IMR-90 (cell line): ENCODE data around the gene FKRP. TPM values are rescaled to one million over a fixed set of nuclear protein-coding genes. Genes with fewer than 3 reads are reported as not detected.

Source experiments
- ATAC-seq: fragments of 200-7000 bp; cut with Tn5 transposase; 2 replicates; pipeline ENCODE4 v1.9.1; 2020; ENCODE audit warnings: low read depth, mild to moderate bottlenecking, moderate library complexity
- BruUV-seq: library from RNA; stranded (reverse); fragments of 400-500 nt; replicated peaks from 2 replicates; lab custom pipeline; 2021; lab: Mats Ljungman, UMichigan
- CTCF ChIA-PET: fragments of 300-600 bp; formaldehyde crosslinking; extraction: SDS; loops from one replicate; lab custom pipeline; 2021; ENCODE audit warnings: antibody characterized with exemption; lab: Yijun Ruan, JAX
- POLR2A ChIA-PET: fragments of 300-600 bp; sonication (Branson Sonifier 250); formaldehyde crosslinking; loops from one replicate; lab custom pipeline; 2022; ENCODE audit warnings: antibody characterized with exemption; ENCODE audit not compliant: unreplicated experiment; lab: Charles Lee
- DNase-seq: peaks from one replicate; pipeline ENCODE4 v3.0.0; 2013
- H2AFZ ChIP-seq: replicated peaks from 2 replicates; pipeline ENCODE3; 2013; ENCODE audit warnings: low read length, mild to moderate bottlenecking; ENCODE audit not compliant: poor library complexity
- H2AK5ac ChIP-seq: 2 replicates; pipeline ENCODE4 v1.6.1; 2013; ENCODE audit warnings: low read depth, low read length, inconsistent platforms
- H2AK9ac ChIP-seq: replicated peaks from 2 replicates; pipeline ENCODE3; 2013; ENCODE audit warnings: mild to moderate bottlenecking, low read depth, low read length, moderate library complexity; ENCODE audit not compliant: poor library complexity
- H2BK120ac ChIP-seq: 2 replicates; pipeline ENCODE4 v1.6.1; 2013; ENCODE audit warnings: low read depth, low read length, inconsistent platforms
- H2BK15ac ChIP-seq: 3 replicates; pipeline ENCODE4 v1.6.1; 2013; ENCODE audit warnings: low read depth, low read length, inconsistent platforms
- H2BK20ac ChIP-seq: 2 replicates; pipeline ENCODE4 v1.6.1; 2013; ENCODE audit warnings: low read depth, mild to moderate bottlenecking, inconsistent platforms, low read length, moderate library complexity
- H2BK5ac ChIP-seq: 2 replicates; pipeline ENCODE4 v1.6.1; 2013; ENCODE audit warnings: mild to moderate bottlenecking, low read depth, low read length, inconsistent platforms; ENCODE audit not compliant: poor library complexity, severe bottlenecking
- H3K14ac ChIP-seq: replicated peaks from 2 replicates; pipeline ENCODE4 v1.6.1; 2013; ENCODE audit warnings: low read depth, low read length, inconsistent platforms
- H3K18ac ChIP-seq: 2 replicates; pipeline ENCODE4 v1.6.1; 2013; ENCODE audit warnings: low read depth, low read length, control low read depth
- H3K23ac ChIP-seq: 2 replicates; pipeline ENCODE4 v1.6.1; 2013; ENCODE audit warnings: low read depth, low read length, inconsistent platforms
- H3K27ac ChIP-seq: 2 replicates; pipeline ENCODE4 v1.5.1; 2013; ENCODE audit warnings: mild to moderate bottlenecking, control low read depth, low read length; ENCODE audit not compliant: insufficient read depth
- H3K27me3 ChIP-seq: 2 replicates; pipeline ENCODE4 v1.6.1; 2013; ENCODE audit warnings: low read length; ENCODE audit not compliant: control insufficient read depth, insufficient read depth
- H3K36me3 ChIP-seq: 2 replicates; pipeline ENCODE4 v1.6.1; 2013; ENCODE audit warnings: low read length, mixed read lengths; ENCODE audit not compliant: control insufficient read depth, insufficient read depth
- H3K4ac ChIP-seq: 2 replicates; pipeline ENCODE4 v1.6.1; 2013; ENCODE audit warnings: low read depth, low read length, inconsistent platforms
- H3K4me1 ChIP-seq: 2 replicates; pipeline ENCODE4 v1.6.1; 2013; ENCODE audit warnings: low read length, mixed read lengths; ENCODE audit not compliant: control insufficient read depth, insufficient read depth
- H3K4me2 ChIP-seq: 2 replicates; pipeline ENCODE4 v1.6.1; 2013; ENCODE audit warnings: low read depth, mild to moderate bottlenecking, control low read depth, low read length, moderate library complexity
- H3K4me3 ChIP-seq: 2 replicates; pipeline ENCODE4 v1.5.1; 2013; ENCODE audit warnings: low read depth, mild to moderate bottlenecking, control low read depth, low read length, moderate library complexity; ENCODE audit not compliant: insufficient read depth
- H3K56ac ChIP-seq: 2 replicates; pipeline ENCODE4 v1.6.1; 2013; ENCODE audit warnings: low read length, inconsistent platforms; ENCODE audit not compliant: insufficient read depth; ENCODE audit errors: extremely low read depth
- H3K79me1 ChIP-seq, 2 experiments: 2 replicates each; pipeline ENCODE4 v1.6.1; 2013; ENCODE audit warnings: low read length in 2 of 2, inconsistent platforms in 1 of 2, low read depth in 1 of 2
- H3K9ac ChIP-seq: 2 replicates; pipeline ENCODE4 v1.6.1; 2013; ENCODE audit warnings: low read depth, low read length, control low read depth
- H3K9me1 ChIP-seq: 2 replicates; pipeline ENCODE4 v1.6.1; 2013; ENCODE audit warnings: low read length, inconsistent platforms; ENCODE audit not compliant: insufficient read depth
- H3K9me3 ChIP-seq: 2 replicates; pipeline ENCODE4 v1.6.1; 2013; ENCODE audit warnings: low read length; ENCODE audit not compliant: control insufficient read depth, insufficient read depth
- H4K20me1 ChIP-seq: 2 replicates; pipeline ENCODE4 v1.6.1; 2013; ENCODE audit warnings: low read length, inconsistent platforms; ENCODE audit not compliant: insufficient read depth
- H4K5ac ChIP-seq: 2 replicates; pipeline ENCODE4 v1.6.1; 2013; ENCODE audit warnings: mild to moderate bottlenecking, low read depth, low read length, control low read depth
- H4K8ac ChIP-seq, 2 experiments: 2 replicates each; pipeline ENCODE4 v1.6.1; 2013; ENCODE audit warnings: low read depth in 2 of 2, low read length in 2 of 2, control low read depth in 1 of 2, inconsistent platforms in 1 of 2
- H4K91ac ChIP-seq: 2 replicates; pipeline ENCODE4 v1.6.1; 2013; ENCODE audit warnings: low read depth, low read length, inconsistent platforms; ENCODE audit not compliant: insufficient read depth
- POLR2A ChIP-seq: IDR thresholded peaks from 2 replicates; pipeline ENCODE4 v1.6.1; 2012; ENCODE audit warnings: mild to moderate bottlenecking, low read depth, low read length
- RCOR1 ChIP-seq: IDR thresholded peaks from 2 replicates; pipeline ENCODE4 v1.6.1; 2012; ENCODE audit warnings: mild to moderate bottlenecking, low read length, improper control_type of control experiment; ENCODE audit not compliant: insufficient replicate concordance
- whole genome bisulfite sequencing, 2 experiments: methylation state at CpG; one replicate each; pipeline versions ENCODE4 v1.1.5 to v1.1.7; 2013; ENCODE audit warnings: missing lambda C conversion rate in 2 of 2; ENCODE audit not compliant: insufficient read length in 1 of 2; ENCODE audit errors: extremely low coverage in 2 of 2; 5-methylcytosine and 5-hydroxymethylcytosine counted together
- dilution Hi-C: fragments of 300-500 bp; cut with HindIII; formaldehyde crosslinking; loops from one replicate; pipeline ENCODE4 v1.14.3; 2018; ENCODE audit warnings: low sequenced_read_pairs; ENCODE audit not compliant: unreplicated experiment
- in situ Hi-C: fragments of 300-500 bp; cut with MboI; formaldehyde crosslinking; loops from 3 replicates; pipeline ENCODE4 v1.14.3; 2019; ENCODE audit warnings: low sequenced_read_pairs, inconsistent platforms, mixed read lengths
- intact Hi-C: fragments of 100-400 bp; cut with micrococcal nuclease; formaldehyde crosslinking; loops from 2 replicates; pipeline ENCODE4 v1.10.0; 2022
- polyA plus RNA-seq, 3 experiments: library from polyadenylated mRNA; depleted of rRNA; stranded (reverse); fragments of >200 nt; gene quantifications; 2 replicates each; pipeline ENCODE4 v1.2.3, GENCODE V29; 2012; ENCODE audit warnings: low replicate concordance in 1 of 3
- total RNA-seq: library from RNA; depleted of rRNA; stranded (reverse); fragments of >200 nt; gene quantifications from 2 replicates; pipeline ENCODE4 v1.2.3, GENCODE V29; 2012

Gene FKRP
- total and polyA plus RNA-seq, 2 of the 4 experiments (the other 2 are of a cell fraction), result 6.1 to 25.3 TPM

GRCh38 chr19:46723023-46723461 lies 22.8 kb upstream of the FKRP start:
- H3K4me3 ChIP-seq, result no peak overlapping the region
- peaks cover 16% of the 10 kb centered on the region; the same call in 1 of the 2 replicates for H4K20me1 ChIP-seq
- intact Hi-C loops, result no loop called here
- ATAC-seq (no peak), DNase-seq (no peak)
- H2AK5ac ChIP-seq, result no peak overlapping the region
- no peaks in the 10 kb centered on the region for H3K27me3 ChIP-seq
- no peaks in the 10 kb centered on the region for H3K9me1 ChIP-seq
- no peak overlapping the region for H2BK20ac ChIP-seq
- H3K18ac ChIP-seq, result no peak overlapping the region
- no peak overlapping the region for H4K5ac ChIP-seq
- no peak overlapping the region for H4K91ac ChIP-seq
- H3K9me3 ChIP-seq, result no peaks in the 10 kb centered on the region
- in situ Hi-C loops, result no loop called here
- no peak overlapping the region for H3K14ac ChIP-seq
- H2BK15ac ChIP-seq, result no peak overlapping the region
- no peak overlapping the region for H4K8ac ChIP-seq
- WGBS, 2 experiments, result 92% methylated on average over 7 of the region's 16 CpGs; no CpG with 5 or more reads in 1 of the 2 experiments
- peaks cover 75% of the 10 kb centered on the region for H3K36me3 ChIP-seq
- no peak overlapping the region for H3K23ac ChIP-seq
- H3K9ac ChIP-seq, result no peak overlapping the region
- no peak overlapping the region for H3K4ac ChIP-seq
- no peak overlapping the region for H2AFZ ChIP-seq
- H2BK5ac ChIP-seq, result no peak overlapping the region
- peaks cover 2% of the 10 kb centered on the region; the same call in 1 of the 2 replicates for H3K4me1 ChIP-seq
- TF ChIP-seq POLR2A (no peak), RCOR1 (no peak)
- no peak overlapping the region for H2BK120ac ChIP-seq
- CTCF ChIA-PET, result no interaction called here
- dilution Hi-C loops, result no loop called here
- H3K4me2 ChIP-seq, result no peak overlapping the region
- H3K56ac ChIP-seq, result no peak overlapping the region
- H3K27ac ChIP-seq, result no peak overlapping the region
- H2AK9ac ChIP-seq, result peak overlapping the region; percentile 82
- POLR2A ChIA-PET, result no interaction called here
- BruUV-seq, result no TSS peak
- H3K79me1 ChIP-seq, result peaks cover 15 to 45% of the 10 kb centered on the region in 2 experiments
